ENCODE data around the gene SYNGR3.
A peak's percentile ranks its signal among the peaks of the same experiment; 100 is the strongest.

The SYNGR3 gene

GRCh38 chr16:2015117-2015946 is 25.6 kb downstream of the SYNGR3 start:
- no peak for DNase-seq (ENCODE audit: extremely low read depth, low read depth)
- H3K4me3 ChIP-seq (replicated peaks; ENCODE audit: low read depth, low read length): no peak overlapping the region
- no peak for TF ChIP-seq CTCF (IDR thresholded peaks at IDR 0.05; ENCODE audit: low read depth, low read length, missing control alignments)

GRCh38 chr16:2015947-2016208 is 26.1 kb downstream of the SYNGR3 start:
- DNase-seq (ENCODE audit: extremely low read depth, low read depth): no peak
- no peak overlapping the region for H3K4me3 ChIP-seq (replicated peaks; ENCODE audit: low read depth, low read length)
- no peak for TF ChIP-seq CTCF (IDR thresholded peaks at IDR 0.05; ENCODE audit: low read depth, low read length, missing control alignments)

- H3K4me3 ChIP-seq (replicated peaks; ENCODE audit: low read depth, low read length): no peak overlapping the region
- no peak for DNase-seq (ENCODE audit: extremely low read depth, low read depth)
- peak; percentile 66 for TF ChIP-seq CTCF (IDR thresholded peaks at IDR 0.05; ENCODE audit: low read depth, low read length, missing control alignments)
These were observed 26.7 kb downstream of the SYNGR3 start for GRCh38 chr16:2016407-2016922.

DNA sequence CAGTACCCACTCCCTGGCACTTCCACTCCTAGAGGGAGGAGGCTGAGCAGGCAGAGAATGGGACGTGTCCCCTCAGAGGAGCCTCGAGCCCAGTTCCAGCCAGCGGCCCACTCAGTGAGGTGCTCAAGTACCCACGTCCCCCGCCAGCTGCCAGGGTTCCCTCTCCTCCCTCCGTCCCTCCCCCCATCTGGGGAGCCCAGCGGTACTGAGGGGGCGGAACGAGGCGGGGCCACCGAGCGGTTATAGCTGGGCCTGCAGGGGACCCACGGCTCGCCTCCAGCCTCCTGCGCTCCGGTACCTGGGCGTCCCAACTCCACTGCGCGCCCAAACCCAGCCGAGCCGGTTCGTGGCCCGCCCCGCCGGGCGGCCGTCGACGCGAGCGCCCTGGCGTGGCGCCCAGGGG is 29.7 kb downstream of the SYNGR3 start, which contains the start of gene NPW:
Gene NPW, plus strand, starts transcription at position 268 of the 403 bp plus-strand sequence.
- H3K4me3 ChIP-seq (replicated peaks; ENCODE audit: low read depth, low read length): peak within 1 kb of the TSS; percentile 59
- no peak for TF ChIP-seq CTCF (IDR thresholded peaks at IDR 0.05; ENCODE audit: low read depth, low read length, missing control alignments)
- no peak for DNase-seq (ENCODE audit: extremely low read depth, low read depth)

GRCh38 chr16:2019921-2020831 is 30.4 kb downstream of the SYNGR3 start:
- no peak for TF ChIP-seq CTCF (IDR thresholded peaks at IDR 0.05; ENCODE audit: low read depth, low read length, missing control alignments)
- peak overlapping the region; percentile 59 for H3K4me3 ChIP-seq (replicated peaks; ENCODE audit: low read depth, low read length)

DNA sequence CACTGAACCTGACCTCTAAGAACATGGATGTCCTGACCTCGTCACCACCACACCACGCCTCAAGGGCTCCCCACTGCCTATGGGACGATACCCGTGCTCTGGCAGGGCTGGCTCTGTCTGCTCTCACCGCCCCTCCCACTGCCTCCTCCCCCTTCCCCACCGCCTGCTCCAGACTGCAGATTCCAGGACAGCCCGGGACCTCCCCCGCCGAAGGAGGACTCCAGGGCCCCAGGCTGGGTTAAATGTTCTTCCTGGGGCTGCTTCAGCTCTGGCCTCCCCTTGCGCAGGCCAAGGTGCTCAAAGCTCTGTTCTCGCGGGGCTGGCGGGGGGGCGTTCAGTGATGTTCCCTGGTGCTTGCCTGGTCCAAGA is 32.9 kb downstream of the SYNGR3 start:
- DNase-seq (ENCODE audit: extremely low read depth, low read depth): no peak
- TF ChIP-seq CTCF (IDR thresholded peaks at IDR 0.05; ENCODE audit: low read depth, low read length, missing control alignments): no peak
- no peak overlapping the region; the same call in 1 of the 2 replicates for H3K4me3 ChIP-seq (replicated peaks; ENCODE audit: low read depth, low read length)

More at GRCh38 chr16:2019921-2020831, 30.4 kb downstream of the SYNGR3 start:
- DNase-seq (ENCODE audit: extremely low read depth, low read depth): no peak

Measured in HFF-Myc (cell line).